Stimulated activated naive CD4-positive, alpha-beta T cell treated with Interleukin-2 at 50 U/mL for 16 hours (primary cell): Measurements from ENCODE around the gene FBXL4.
"Not testable (repeated sequence)": the region's sequence is repeated elsewhere in the genome, so short reads cannot be mapped to it uniquely, and the experiment has no call there.

Experiments used
- DNase-seq: peaks from one replicate; lab custom pipeline; 2025; lab: John Stamatoyannopoulos, UW

Gene FBXL4

DNA sequence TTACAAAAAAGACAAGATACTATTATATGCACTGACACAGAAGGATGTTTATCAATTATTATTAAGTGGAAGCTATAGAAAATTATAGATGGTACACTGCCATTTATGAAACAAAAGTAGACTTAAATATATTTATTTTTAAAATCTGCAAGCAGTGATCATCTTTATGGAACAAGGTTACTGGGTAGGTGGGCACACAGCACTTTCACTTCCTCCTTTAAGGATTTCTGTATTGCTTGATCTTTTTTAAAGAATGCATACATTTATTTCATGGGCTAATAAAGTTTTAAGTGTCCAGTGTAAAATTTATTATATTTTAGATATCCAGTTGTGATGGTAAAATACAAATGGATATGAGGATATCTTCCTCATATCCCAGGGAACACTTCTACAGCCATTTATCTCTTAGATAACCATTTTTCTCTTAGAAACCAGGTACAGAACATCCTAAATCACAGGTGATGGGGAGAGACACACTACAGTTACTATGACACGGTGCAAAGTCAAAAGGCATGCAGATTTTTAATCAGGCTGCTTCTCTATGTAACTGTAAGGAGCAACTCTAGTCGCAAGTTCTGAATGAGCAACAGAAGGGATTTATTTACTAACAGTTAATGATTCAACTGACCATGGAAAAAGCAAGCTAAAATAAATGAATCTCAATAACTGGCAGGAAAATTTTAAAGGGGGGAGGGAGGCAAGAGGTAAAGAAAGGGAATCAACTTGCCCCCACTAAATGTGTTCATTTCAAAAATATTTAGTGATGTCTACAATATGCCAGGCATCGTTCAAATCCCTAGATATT, 2.2 kb downstream of the FBXL4 start:
- no peak for DNase-seq

DNA sequence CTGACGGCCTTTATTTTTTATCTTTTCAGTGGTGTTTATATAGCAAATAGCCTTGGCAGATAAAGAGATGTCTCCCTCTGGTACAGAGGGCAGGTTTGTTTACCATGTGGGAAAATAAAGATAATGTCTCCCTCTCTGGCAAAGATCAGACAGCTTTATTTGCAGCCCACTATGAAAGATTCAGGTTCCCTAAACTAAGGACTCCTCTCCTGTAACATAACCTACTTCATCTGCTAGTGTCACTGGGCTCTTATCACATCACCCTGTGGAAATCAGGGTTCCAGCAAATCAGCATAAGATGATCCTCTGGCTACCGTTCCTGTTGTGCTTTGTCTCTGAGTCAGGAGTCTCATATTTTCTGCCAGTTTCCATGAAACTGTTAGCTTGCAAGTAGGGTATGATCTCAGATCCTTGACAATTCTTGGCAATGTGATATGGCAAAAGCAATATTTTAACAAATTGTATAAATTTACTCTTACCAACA, 3.1 kb downstream of the FBXL4 start:
- no peak for DNase-seq

DNA sequence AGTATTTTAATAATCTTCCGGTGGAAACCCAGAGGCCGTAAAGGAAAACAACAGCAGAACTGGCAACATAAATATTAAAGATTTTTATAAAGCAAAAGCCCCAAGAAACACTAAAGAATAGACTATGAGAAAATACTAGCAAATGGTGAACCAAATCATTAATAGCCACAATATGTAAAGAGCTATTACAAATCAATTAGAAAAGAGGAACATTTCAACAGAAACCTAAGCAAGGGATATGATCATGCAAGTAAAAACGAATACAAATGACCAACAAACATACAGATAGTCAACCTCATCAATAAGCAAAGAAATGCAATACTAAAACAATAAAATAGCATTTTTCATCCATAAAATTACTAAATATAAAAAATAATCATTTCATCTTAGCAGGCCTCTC, 3.6 kb downstream of the FBXL4 start:
- no peak for DNase-seq

DNA sequence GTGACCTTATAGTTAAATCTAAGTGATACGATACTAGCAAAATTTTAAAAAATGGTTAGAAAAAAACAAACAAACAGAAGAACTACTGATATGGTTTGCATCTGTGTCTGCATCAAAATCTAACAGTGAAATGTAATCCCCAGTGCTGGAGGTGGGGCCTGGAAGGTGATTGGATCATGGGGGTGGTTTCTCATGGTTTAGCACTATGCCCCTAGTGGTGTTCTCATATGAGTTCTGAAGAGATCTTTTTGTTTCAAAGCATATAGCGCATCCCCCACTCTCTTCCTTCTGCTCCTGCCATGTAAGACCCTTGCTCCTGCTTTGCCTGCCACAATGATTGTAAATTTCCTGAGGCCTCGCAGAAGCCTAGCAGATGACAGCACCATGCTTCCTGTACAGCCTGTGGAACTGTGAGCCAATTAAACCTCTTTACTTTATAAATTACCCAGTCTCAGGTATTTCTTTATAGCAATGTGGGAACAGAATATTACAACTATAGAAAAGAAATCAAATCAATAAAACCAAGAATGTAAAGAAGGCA, 5.4 kb downstream of the FBXL4 start:
- DNase-seq: no peak

DNA sequence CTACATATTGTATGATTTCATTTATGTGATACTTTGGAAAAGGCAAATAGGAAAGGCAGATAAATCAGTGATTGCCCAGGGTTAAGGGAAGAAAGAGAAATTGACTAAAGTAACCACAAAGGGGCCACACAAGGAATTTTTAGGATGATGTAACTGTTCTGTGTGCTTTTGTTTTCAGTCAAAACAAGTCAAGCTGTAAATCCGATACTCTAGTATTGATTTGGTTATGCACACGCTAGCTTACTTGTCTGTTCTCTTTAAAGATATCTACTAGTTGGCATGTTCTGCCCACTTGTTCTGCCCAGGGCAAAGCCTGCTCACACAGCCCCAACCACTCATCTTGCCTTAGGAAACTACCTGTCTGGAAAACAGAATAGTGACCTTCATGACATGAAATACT, 6.4 kb downstream of the FBXL4 start:
- no peak for DNase-seq

DNA sequence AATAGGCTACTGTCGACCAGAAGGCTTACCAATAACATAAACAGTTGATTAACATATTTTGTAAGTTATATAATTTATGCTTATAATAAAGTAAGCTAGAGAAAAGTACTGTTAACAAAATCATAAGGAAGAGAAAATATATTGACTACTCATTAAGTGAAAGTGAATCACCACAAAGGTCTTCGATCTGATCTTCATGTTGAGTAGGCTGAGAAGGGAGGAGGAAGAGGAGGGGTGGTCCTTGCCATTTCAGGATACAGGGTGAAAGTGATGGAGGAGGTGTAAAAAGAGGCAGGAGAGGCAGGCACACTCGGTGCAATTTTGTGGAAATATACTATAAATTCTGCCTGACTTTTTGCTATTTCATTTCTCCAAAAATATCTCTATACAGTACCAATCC, 10.4 kb downstream of the FBXL4 start:
- no peak for DNase-seq

DNA sequence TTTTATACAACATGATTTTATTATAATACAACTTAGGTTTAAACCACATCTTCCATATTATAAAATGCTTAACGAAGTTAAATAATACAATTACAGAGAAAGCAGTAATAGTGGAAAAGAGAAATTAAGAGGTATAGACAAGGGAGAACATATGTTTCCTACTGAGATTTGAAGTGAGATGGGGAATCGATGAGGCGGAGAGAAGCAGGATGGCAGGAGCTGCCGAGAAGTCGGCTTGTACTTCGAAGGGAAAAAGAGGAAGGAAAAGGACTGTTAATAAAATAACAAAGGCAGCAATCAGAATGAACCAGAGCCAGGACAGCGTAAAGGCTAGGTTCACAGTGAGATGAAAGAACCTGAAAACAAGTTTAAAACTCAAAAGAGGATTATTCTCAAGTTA, 15.4 kb downstream of the FBXL4 start:
- DNase-seq: no peak

DNA sequence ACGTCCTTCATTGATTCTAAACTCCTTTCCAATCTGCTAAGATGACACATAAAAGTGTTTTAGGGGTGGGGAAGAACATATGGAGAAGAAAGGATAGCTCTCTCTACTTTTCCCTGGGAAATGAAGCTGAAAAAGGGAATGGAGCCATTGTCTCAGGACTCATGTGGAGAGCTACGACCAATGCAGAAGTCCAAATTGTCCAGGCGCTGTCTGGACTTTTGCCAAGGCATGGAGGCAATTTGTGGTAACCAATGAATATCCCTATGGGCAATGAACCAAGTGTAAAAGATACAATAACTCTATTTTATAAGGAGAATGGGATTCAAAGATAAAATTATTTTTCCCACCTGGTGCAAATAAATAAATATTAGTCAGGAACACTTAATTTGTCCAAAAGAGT, 16.1 kb downstream of the FBXL4 start:
- no peak for DNase-seq

DNA sequence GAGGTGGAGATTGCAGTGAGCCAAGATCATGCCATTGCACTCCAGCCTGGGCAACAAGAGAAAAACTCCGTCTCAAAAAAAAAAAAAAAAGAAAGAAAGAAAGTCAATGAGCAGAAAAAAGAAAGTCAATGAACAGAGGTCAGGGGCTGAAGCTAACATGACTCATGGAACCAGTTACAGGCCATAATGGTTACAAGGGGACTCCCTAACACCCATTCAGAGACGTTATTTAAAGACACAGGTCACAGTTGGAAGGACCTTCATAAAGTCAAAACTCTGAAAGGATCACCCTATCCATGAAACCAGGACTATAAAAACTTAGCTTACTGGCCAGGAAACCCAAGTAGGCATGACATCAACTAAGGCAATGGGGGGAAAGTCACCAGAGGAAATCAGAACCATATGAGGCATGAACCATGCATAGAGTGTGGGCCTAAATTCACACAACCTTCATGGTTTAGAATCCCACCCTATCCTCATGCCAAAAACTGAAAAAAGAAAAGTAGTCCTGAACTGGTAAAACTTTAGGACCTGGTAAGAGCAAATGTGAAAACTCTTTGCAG, 18.2 kb downstream of the FBXL4 start:
- no peak for DNase-seq

DNA sequence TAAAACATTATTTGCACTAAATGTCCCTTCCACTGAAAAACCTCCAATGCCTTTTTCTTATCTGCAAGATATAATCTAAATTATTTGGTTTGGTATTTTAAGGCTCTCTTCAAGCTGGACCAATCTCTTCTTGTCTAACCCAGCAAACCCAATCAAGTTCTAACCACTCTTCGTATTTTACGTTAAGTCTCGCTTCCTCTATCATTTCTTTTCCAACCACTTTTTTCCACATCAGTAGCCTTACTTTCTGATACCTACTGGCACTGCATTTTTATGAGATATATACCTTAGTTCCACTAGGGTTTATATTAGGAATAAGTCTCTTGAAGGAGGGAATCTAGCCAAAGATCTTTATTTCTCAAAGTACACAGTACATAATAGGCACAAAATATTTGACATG, 19.1 kb downstream of the FBXL4 start:
- DNase-seq: no peak

DNA sequence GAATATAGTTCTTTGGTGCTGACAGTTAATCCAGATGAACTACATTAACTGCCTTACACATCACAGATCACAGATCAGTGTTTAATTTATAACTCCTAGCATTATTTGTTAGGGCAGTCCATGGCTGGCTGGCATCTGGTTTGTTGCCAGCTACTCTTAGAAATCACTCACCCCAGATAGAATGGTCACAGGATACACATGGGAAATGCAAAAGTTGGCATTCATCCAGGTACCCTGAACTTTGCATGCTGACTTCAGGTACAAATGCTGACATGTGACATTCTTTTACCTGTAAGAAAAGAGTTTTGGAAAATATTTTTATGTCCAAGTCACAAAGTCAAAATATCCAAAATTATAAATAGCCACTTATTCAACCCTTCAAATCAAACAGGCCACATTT, 20.2 kb downstream of the FBXL4 start:
- DNase-seq: no peak

DNA sequence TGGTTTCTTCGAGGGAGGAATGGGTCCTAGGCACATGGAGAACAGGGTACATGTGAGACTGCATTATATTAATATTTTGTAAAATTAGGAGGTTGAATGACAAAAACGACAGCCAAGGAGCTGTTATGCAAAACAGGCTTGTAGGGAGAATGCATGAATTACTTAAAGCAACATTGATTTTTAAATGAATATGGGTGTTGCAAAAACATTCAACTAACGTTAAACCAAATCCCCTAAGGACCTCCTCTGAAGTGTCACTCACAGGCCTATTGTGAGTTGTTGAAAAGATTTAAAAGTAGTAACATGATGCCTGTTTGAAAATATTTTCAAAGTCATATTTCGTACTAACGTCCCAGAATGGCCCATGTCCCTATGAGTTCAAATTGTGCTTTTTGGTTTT, 21.9 kb downstream of the FBXL4 start:
- no peak for DNase-seq

DNA sequence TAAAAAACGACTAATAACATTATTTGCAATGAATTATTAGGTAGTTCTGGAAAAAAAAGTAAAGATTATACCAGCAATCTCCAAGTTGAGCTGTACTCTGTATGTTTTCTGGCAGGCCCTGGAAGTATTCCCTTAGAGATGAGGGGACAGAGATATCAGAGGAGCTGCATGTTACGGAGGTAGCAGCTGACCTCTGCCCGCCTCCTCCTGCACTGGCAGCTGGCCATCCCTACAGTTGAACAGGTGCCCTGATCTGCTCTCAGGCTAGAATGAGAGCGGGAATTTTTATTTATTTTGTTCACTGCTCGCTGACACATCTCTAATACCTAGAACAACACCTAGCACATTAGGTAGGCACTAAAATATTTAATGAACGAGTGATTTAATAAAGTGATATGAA, 23.1 kb downstream of the FBXL4 start:
- DNase-seq: no peak

DNA sequence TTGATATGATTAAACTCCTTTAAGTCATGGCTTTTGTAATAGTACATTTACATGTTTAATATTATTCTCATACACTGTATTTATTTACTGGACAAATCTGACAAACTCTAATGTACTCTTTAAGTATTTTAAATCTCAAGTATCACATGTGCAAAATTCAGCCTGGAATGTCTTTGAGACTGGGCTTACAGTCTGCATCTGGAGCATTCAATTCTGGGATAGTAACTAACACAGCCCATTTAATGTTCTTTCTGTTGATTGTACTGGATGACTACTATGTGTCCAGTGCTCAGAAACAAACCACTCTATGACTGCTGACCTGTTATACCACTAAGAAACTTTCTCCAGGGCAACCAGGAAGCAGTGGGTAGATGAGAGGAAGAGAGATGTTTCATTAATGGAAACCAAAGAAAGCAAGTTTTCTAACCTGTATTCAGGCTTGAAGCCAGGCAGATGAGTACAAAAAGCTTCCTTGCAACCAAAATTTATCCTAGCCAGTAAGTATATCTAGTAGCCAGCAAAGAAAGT, 26.8 kb downstream of the FBXL4 start:
- no peak for DNase-seq

DNA sequence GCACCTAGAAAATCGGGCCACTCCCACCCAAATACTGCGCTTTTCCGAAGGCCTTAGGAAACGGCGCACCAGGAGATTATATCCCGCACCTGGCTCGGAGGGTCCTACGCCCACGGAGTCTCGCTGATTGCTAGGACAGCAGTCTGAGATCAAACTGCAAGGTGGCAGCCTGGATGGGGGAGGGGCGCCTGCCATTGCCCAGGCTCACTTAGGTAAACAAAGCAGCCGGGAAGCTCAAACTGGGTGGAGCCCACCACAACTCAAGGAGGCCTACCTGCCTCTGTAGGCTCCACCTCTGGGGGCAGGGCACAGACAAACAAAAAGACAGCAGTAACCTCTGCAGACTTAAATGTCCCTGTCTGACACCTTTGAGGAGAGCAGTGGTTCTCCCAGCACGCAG, 36.8 kb downstream of the FBXL4 start:
- DNase-seq: not testable (repeated sequence)

DNA sequence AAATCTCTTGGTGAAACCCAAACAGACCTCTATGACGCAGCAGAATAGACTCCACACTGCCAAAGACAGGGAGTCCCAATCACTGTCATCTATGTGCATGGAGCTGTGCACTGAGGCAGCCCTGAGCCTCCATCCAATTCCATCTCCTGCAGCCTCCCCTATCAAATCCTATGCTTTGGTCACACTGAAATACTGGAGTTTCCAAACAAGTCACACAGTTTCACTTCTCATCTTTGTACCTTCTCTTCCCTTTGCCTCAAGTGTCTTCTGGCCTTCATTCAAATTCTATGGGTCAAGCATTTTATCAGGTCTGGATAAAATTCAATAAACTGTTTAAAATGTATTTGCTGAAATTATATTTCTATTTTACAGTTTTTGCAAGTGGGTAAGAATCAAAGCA, 38.5 kb downstream of the FBXL4 start:
- no peak for DNase-seq

DNA sequence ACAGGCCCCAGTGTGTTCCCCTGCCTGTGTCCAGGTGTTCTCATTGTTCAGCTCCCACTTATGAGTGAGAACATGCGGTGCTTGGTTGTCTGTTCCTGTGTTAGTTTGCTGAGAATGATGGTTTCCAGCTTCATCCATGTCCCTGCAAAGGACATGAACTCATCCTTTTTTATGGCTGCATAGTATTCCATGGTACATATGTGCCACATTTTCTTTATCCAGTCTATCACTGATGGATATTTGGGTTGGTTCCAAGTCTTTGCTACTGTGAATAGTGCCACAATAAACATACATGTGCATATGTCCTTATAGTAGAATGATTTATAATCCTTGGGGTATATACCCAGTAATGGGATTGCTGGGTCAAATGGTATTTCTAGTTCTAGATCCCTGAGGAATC, 41.4 kb downstream of the FBXL4 start:
- DNase-seq: not testable (repeated sequence)

DNA sequence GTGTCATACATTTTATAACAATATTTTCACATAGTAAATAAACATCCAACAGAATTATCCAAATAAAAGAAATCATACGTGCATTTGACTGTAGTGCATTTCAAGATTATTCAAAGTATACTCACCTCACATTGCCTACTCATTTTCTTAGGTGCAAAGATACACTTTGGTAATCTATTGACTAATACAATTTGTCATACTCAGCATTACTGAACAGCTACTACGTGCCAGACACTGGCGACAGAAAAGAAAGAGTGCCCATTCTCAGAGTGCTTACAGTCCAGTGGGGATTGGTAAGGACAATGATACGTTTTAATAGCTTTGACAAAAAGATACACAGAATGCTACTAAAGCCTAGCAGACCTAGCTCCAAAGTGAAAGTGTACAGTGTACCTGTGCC, 42.0 kb downstream of the FBXL4 start:
- DNase-seq: no peak

DNA sequence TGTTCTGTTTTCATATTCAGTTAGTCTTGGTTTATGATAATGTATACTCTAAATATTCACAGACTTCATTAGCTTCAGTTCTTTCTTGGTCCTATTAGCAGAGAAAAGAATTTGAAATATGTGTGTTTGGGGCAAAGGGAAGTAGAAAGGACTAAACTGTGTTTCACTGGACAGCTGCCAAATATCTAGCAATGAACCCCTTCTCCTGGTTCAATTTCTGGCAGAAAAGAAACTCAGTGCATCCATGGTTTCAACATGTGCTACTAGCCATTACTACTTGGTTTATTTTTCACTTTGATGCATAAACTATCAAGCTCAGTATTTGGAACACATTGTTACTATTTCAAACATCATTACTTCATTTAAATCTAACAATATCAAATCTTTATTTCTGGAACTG, 43.6 kb downstream of the FBXL4 start:
- DNase-seq: no peak

DNA sequence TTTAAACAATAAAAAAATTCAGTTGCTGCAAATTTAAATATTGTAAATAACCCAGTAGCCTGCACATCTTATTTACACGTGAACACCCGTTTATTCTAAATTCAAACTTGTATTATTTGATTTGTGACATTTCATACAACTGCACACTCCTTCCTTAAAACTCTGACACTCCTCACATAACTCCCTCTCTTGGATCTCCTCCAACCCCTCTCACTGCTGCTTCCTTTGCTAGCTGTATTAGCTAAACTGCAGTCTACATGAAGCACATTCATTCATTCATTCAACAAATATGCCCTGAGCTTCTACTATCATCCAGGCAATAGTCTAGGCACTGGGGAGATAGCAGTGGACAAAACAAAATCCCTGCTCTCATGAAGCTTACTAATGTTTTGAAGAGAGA, 47.0 kb downstream of the FBXL4 start:
- DNase-seq: no peak

DNA sequence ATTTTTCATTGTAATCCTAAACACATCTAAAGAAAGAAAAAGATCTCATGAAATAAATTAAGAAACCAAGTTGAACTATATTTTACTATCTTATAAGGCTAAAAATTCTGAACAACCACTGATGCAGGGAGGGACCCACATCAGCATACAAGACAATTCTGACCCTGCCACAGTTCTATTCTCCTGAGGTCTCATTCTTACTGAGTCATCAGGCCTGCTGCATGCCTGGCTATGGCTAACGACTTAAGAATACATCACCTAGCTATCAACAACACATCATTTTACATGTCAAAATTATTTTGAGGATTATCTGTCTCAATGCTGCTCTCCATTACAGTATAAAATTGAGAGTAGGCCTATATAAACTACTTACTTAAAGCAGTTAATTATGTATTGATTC, 52.9 kb downstream of the FBXL4 start:
- DNase-seq: no peak

DNA sequence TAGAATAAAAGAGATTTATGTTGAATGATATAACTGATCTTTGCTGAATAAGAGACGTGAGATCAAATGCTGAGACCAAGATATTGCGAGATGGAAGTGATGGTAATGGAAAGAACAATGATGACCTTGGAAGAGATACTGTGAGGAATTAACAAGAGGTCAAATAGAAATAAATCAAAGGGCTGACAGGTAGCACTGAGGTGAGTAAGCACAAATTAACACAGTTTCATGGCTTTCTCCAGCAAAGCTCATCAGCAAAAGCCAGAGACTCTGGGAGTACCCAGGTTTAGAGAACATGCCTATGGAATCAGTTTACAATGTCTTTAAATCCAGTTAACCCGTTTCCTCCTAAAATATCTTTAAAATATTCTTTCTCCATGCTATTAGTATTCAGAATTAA, 60.1 kb downstream of the FBXL4 start:
- DNase-seq: no peak

DNA sequence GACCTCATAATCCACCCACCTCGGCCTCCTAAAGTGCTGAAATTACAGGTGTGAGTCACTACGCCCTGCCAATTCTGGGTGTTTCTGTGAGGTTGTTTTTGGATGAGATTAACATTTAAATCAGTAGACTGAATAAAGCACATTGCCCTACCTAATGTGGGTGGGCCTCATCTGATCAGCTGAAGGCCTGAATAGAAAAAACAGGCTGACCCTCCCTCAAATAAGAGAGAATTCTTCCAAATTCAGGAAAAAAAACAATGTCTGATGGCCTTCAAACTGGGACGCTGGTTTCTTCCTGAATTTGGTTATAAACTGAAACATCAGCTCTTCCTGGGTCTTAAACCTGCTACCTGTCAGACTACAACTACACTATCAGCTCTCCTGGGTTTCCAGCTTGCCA, 62.4 kb downstream of the FBXL4 start:
- no peak for DNase-seq
